GM12892 (cell line): ENCODE measurements around the gene IDUA.

Experiments used
- DNase-seq: peaks from one replicate; pipeline ENCODE4 v3.0.0; 2011; ENCODE audit not compliant: insufficient read length
- FAIRE-seq: peaks from 2 replicates; lab custom pipeline; 2011; peaks lifted over from hg19 to GRCh38; lab: Jason Lieb, UNC
- POLR2A ChIP-seq: IDR thresholded peaks from 2 replicates; pipeline ENCODE4 v1.6.1; 2011; ENCODE audit warnings: low read depth, low read length, control low read depth
- POLR2AphosphoS5 ChIP-seq: IDR thresholded peaks from 2 replicates; pipeline ENCODE4 v1.6.1; 2011; ENCODE audit warnings: low read depth, low read length, control low read depth
- TAF1 ChIP-seq: IDR thresholded peaks from 2 replicates; pipeline ENCODE4 v1.6.1; 2011; ENCODE audit warnings: low read depth, mild to moderate bottlenecking, control low read depth, low read length, borderline replicate concordance

Gene IDUA

GRCh38 chr4:986428-986878 is 391 bp upstream of the IDUA start:
- DNase-seq (no peak), FAIRE-seq (no peak)
- no peak for TF ChIP-seq TAF1
- TF ChIP-seq POLR2A, result no peak
- TF ChIP-seq POLR2AphosphoS5, result no peak

GRCh38 chr4:987624-988513 is 1.0 kb downstream of the IDUA start:
- TF ChIP-seq POLR2AphosphoS5 (no peak), TAF1 (no peak), POLR2A (no peak)
- DNase-seq (no peak), FAIRE-seq (no peak)

GRCh38 chr4:988726-989721 is 2.2 kb downstream of the IDUA start:
- DNase-seq (no peak), FAIRE-seq (no peak)
- TF ChIP-seq POLR2AphosphoS5 (no peak), POLR2A (no peak), TAF1 (no peak)

DNA sequence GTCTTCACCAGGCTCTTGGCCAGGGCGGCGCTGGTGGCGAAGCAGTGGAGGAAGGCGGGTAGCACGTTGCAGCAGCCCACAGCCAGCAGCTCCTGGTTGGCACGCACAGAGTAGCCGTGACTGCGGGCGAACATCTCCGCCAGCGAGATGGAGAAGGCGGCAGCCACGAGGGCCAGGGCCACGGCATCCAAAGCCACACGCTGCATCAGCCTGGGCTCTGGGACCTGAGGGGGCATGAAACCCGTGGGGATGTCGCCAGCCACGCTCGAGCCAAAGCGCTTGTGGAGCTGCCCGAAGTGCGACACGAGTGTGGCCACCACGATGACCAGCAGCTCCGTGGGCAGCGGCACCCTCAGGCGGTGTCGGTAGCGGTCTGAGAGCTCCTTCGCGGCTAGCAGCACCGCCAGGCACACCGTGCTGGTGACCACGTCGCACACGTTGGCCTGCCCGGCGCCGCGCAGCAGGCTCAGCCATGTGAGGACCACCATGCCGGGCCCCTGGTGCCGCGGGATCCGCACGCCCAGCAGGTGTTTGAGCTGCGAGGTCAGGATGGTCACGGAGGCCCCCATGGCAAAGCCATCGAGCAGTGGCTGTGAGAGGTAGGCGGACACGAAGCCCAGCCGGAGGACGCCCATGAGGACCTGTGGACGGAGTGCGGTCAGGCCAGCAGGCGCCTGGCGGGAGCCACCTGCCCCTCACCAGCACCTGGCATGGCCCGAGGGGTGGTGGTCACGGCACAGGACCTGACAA is 3.1 kb downstream of the IDUA start:
- FAIRE-seq (no peak), DNase-seq (no peak)
- TF ChIP-seq POLR2A (no peak), POLR2AphosphoS5 (no peak), TAF1 (no peak)

DNA sequence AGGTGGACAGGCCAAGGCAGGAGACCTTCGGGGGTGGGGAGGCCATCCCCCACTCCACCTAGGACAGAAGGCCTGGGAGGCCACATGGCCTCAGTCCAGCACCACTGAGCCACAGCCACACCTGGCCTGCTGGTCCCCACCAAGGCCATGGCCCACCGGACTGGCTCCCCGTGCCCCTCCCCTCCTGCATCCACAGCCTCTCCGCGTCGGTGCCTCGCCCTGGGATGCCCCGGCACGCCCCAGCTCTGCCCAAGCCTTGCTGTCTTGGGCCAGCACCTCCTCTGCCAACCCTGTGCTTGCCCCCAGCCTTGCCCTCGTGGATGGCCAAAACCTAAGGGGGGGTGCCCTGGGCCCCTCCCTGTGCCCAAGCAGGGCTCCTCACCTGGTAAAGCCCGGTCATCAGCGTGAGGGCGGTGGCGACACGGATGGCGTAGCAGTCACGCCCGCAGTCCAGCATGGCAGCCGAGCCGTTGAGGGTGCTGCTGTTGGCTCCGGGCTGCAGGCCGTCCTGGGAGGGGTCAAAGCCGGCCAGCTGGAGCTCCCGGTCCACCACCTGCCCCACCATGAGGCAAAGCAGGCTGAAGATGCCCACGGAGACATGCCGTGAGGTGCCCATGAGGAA is 4.0 kb downstream of the IDUA start:
- DNase-seq, result no peak
- FAIRE-seq, result no peak
- TF ChIP-seq POLR2A, result no peak
- no peak for TF ChIP-seq POLR2AphosphoS5
- no peak for TF ChIP-seq TAF1

DNA sequence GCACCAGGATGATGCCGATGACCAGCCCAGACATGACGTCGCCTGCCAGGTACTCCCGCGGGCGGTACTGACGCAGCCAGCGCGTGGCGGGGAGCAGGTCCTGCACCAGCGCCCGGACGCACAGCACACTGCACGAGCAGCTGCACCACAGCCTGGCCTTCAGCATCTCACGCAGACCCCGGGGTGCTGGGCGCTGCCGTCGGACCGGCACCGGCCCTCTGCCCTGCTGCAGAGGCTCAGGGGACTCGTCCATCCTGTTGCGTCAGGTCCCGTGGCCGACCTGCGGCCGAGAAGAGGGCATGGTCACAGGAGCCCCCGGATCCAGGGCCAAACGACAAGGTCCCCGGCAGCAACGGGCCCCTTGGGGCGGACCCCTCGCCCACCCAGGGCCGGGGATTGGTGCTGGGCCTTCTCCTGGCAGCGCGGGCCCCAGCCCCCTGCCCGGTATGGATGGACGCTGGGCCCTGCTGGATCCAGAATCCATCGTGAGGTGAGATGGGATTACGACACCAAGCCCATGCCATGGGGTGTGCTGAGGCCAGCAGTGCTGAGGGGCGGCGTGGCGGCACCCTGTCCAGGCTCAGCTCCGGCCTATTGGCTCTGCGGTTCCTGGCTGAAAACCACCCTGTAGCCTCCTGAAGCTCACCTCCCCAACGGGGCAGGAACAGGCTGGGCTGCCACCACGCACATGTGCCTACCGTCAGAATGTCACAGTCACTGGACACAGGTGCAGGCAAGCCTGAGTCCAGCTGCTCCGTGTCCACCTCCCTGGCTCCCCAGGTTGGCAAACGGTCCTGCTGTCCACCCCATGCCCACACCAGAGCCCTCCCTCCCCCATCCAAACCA is 4.8 kb downstream of the IDUA start:
- DNase-seq (no peak), FAIRE-seq (no peak)
- no peak for TF ChIP-seq POLR2AphosphoS5
- no peak for TF ChIP-seq TAF1

- no peak for TF ChIP-seq TAF1
- TF ChIP-seq POLR2A, result peak; percentile 58; the same call in 1 of the 2 replicates
- TF ChIP-seq POLR2AphosphoS5, result peak; percentile 59
- DNase-seq (no peak), FAIRE-seq (no peak)
Measured at GRCh38 chr4:992297-993110, 5.7 kb downstream of the IDUA start.

DNA sequence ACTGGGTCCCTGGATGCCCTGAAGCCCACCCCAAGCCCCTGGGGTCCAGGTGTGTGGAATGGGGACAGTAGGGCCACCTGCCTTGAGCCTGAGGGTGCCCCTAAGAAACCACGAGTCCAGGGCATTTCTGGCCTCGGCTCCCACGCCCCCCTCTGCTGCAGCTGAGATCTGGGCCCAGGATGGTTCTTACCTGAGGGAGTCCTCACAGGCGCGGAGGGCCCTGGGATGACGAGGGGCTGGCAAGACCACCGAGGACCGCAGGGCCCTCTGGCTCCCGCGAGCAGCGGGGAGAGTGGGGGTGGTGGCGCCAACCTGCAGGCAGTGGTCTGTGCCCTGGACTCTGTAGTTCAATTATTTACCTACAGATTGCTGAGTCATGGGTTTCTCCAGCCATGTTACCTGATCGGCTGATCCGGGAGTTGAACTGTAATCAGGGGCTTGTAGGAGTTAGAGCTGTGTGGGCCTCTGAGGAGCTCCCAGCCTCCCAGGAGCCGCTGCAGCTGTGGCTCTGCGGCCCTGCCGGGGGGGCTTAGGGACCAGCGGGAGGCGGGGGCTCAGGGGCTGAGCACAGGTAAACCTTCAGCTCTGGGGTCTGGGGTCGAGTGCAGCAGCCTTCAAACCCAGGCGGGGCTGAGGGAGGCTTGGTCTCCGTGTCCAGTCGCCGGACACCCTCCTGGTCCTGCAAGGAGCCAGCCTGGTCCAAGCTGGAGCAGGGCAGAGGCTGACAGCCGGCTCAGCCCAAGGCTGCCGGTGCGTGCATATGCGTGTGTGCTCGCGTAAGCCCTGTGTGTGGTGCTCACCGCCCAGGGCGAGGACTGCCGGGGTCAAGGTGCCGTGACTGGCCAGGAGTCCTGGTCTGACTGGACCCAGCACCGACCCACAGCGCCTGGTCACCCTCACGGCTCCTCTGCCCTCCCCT is 6.5 kb downstream of the IDUA start, which contains the start of gene SLC26A1:
SLC26A1 (minus strand) TSS at position 294 of the 919 bp plus-strand sequence. CDS start 1,701 bp downstream, outside the sequence.
- no peak for DNase-seq
- FAIRE-seq, result no peak
- TF ChIP-seq TAF1 (no peak), POLR2A (no peak), POLR2AphosphoS5 (no peak)
